ENCODE results near the gene GNA12.
A peak's percentile ranks its signal among the peaks of the same experiment; 100 is the strongest.
"Not testable (repeated sequence)": the region's sequence is repeated elsewhere in the genome, so short reads cannot be mapped to it uniquely, and the experiment has no call there.

The GNA12 gene

GRCh38 chr7:2775785-2776184 is 68.3 kb downstream of the GNA12 start:
- no peak for DNase-seq

GRCh38 chr7:2775376-2775775 is 68.7 kb downstream of the GNA12 start:
- no peak for DNase-seq

- DNase-seq: peak; percentile 49 to 83 (median 76)
These were observed 69.2 kb downstream of the GNA12 start for GRCh38 chr7:2774935-2775334.

- DNase-seq: peak in 1 of 3 donors; percentile 31
These were observed 69.8 kb downstream of the GNA12 start for GRCh38 chr7:2774280-2774679.

GRCh38 chr7:2773608-2774007 is 70.5 kb downstream of the GNA12 start:
- DNase-seq: no peak

GRCh38 chr7:2771274-2771731 is 72.8 kb downstream of the GNA12 start:
- DNase-seq: peak in 2 of 3 donors; percentile 41 to 43

GRCh38 chr7:2764621-2765020 is 79.5 kb downstream of the GNA12 start:
- no peak for DNase-seq

- DNase-seq: no peak
These were observed 80.5 kb downstream of the GNA12 start for GRCh38 chr7:2763597-2763996.

GRCh38 chr7:2761801-2762497 is 82.2 kb downstream of the GNA12 start:
- DNase-seq: no peak

GRCh38 chr7:2761131-2761624 is 82.9 kb downstream of the GNA12 start:
- no peak for DNase-seq

- peak; percentile 63 to 70 (median 64) for DNase-seq
These were observed 83.8 kb downstream of the GNA12 start for GRCh38 chr7:2760098-2760889.

GRCh38 chr7:2759736-2760097 is 84.4 kb downstream of the GNA12 start:
- no peak for DNase-seq

GRCh38 chr7:2758673-2759616 is 85.2 kb downstream of the GNA12 start:
- DNase-seq: no peak

GRCh38 chr7:2757904-2758672 is 86.0 kb downstream of the GNA12 start:
- peak; percentile 90 to 98 (median 97) for DNase-seq

GRCh38 chr7:2757361-2757903 is 86.7 kb downstream of the GNA12 start:
- peak in 2 of 3 donors; percentile 27 to 44 for DNase-seq

GRCh38 chr7:2755531-2755930 is 88.6 kb downstream of the GNA12 start:
- DNase-seq: peak; percentile 58 to 88 (median 78)

GRCh38 chr7:2754912-2755311 is 89.2 kb downstream of the GNA12 start:
- DNase-seq: no peak

- DNase-seq: no peak
These were observed 90.0 kb downstream of the GNA12 start for GRCh38 chr7:2754086-2754485.

- no peak for DNase-seq
These were observed 91.0 kb downstream of the GNA12 start for GRCh38 chr7:2753148-2753547.

- DNase-seq: no peak
These were observed 93.0 kb downstream of the GNA12 start for GRCh38 chr7:2751086-2751485.

- no peak for DNase-seq
These were observed 94.1 kb downstream of the GNA12 start for GRCh38 chr7:2750004-2750407.

GRCh38 chr7:2748684-2749083 is 95.4 kb downstream of the GNA12 start:
- DNase-seq: not testable (repeated sequence)

Measured in suppressor macrophage treated with lipopolysaccharide for 1 hour (primary cell).